Measurements from ENCODE around the gene RNF215.

Gene RNF215

DNA sequence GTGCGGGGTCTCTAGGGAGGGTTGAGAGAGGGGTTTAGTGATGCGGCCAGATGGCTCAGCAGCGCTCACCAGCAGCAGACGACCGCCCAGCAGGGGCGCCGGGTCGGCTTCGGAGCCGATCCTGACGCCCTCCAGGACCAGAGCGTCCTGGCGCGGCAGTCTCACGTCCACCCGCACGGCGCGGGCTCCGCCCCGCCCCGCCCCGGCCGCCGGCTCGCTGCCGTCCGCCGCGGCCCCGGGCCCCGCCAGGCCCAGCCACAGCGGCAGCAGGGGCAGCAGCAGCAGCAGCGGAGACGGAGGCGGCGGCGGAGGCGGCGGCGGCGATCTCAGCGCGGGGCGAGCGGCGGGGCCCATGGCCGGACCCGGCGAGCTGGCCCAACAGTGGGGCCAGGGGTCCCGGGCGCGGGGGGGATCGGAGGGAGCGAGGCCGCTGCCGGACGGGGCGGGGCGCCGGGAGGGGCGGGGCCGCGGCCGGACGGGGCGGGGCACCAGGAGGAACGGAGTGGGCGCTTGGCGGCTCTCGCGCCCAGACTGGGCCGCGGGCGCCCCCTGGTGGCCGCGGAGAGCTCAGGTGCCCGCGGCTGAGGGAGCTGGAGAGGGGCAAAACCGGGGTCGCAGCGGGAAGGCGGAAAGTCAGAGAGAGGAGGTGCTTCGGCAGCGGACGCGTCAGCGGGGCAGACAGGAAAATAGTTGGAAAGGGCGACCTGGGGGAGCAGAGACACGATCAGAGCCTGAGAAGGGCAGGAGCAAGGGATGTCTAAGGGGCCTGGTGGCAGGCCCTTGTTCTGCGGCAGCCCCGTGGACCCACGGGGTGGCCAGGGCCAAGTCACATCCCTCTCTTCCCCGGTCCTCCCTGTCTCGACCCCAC, at the start of gene RNF215:
TSS of gene RNF215 (minus strand) at position 452 of the 868 bp plus-strand sequence. CDS start at position 354, 98 bp downstream.
- DNase-seq = peak; percentile 32

DNA sequence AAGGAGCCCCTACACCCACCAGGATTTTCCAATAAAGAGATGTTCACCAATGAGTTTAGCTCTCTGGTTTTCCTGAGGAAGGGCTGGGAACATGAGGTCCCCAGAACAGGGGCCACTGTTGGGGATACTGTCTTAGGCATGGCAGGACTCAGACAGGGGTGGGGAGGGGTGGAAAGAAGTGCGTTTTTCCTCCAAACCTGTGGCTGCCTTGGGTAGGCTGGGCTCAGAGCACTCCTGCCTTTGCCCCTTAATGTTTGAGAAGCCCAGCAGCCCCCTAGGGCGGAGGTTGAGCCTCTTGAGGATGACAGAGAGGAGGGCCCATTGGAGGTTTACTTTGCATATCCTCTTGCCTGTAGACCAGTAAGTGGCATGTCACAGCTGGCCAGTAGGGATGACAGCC, 49.0 kb upstream of the RNF215 start:
- DNase-seq = no peak

DNA sequence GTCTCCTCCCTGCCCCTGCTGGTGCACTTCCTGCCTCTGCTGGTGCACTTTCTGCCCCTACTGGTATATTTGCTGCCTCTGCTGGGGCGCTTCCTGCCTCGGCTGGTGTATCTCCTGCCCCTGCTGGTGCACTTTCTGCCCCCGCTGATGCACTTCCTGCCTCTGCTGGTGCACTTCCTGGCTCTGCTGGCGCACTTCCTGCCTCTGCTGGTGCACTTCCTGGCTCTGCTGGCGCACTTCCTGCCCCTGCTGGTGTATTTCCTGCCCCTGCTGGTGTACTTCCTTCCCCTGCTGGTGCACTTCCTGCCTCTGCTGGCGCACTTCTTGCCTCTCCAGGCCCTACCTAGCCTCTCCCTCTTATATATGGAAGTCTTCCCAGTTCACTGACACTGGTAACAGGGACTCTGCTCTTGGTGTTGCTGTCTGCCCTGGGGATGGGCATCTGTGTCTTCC, 48.5 kb upstream of the RNF215 start:
- no peak for DNase-seq

DNA sequence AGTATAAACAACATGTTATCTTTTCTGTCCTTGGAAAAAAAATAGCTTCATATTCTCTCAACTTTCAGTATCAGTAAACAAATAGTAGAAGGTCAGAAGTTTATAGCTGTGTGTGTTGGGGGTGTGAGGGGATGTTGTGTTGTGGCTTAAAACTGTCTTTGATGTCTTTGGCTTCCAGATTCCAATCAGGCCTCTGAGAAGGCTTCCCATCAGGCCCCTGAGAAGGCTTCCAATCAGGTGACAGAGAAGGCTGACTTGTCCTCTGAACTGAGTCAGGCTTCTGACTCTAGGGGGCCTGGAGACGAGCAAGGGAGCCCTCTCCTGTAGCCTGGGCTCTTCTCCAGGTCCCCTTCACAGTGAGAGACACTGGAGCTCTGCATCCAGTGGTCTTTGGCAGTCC, 47.6 kb upstream of the RNF215 start:
- DNase-seq = no peak

DNA sequence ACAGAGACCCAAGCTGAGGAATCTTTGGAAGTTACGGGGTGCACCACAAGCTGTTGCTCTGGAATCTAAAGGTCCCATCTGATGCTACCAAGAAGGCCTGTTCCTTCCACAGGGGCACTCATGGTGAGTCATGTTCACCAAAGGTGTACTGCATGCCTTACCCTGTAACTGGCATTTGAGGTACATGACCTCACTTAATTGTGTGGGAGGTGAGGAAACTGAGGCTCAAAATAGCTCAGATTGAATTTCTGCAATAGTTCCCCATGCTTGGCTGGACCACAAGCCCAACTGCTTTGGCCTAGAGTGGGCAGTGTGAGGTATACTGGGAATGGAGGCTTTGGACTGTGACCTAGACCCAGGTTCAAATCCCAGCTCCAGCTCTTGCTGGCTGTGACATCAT, 46.6 kb upstream of the RNF215 start:
- DNase-seq = no peak

DNA sequence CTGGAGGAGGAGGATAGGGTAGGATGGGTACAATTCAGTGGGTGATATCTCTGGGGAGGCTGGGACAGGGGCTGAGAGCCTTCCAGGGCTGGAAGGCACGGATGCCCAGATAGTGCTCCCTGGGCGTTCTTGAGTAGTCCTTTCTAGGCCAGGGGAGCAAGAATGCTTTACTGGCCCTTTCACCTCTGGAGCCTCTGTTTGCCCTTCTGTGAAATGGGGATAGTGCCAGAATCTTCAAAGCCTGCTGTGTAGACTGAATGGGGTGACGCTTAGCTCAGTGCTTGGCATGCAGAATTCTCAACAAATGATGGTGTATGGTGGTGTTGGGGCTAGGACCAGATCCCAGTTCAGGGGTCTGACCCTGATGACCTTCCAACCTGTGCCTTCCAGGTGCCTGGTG, 46.0 kb upstream of the RNF215 start:
- no peak for DNase-seq

DNA sequence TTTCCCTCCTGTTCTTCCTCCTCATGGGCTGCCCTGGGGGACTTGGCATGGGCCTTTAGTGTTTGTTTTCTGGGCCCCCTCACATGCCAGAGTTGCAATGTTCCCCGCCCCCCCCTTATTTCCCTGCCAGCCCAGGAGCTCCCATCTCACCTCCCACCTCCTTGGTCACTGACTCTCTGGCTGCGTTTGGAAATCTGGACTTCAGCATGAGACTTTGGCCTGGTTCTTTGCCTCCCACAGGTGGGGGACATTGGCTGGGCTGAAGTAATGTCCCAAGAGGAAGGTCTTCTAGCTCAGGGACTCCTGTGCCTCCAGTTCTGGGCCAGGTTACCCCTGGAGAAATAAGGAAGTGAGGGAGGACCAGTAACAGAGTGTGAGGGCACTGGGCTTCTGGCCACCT, 45.3 kb upstream of the RNF215 start:
- no peak for DNase-seq

DNA sequence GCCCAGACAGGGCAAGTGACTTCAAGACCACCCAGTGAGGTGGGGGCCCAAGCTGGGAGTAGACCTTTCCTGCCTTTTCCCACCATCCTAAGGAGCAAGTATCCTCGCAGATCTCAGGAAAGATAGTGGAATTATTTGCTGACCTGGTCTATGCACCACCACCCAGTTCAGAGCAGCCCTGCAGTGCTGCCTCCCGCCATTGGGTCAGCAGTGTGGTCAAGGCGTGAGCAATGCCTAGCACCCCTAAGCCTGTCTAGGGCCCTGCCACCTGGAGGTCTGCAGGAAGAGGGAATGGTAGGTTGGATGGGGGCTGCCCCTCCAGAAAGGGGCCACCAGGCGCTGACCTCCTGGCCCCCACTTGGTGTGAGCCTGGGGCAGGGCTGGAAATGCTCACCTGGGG, 44.9 kb upstream of the RNF215 start:
- no peak for DNase-seq

DNA sequence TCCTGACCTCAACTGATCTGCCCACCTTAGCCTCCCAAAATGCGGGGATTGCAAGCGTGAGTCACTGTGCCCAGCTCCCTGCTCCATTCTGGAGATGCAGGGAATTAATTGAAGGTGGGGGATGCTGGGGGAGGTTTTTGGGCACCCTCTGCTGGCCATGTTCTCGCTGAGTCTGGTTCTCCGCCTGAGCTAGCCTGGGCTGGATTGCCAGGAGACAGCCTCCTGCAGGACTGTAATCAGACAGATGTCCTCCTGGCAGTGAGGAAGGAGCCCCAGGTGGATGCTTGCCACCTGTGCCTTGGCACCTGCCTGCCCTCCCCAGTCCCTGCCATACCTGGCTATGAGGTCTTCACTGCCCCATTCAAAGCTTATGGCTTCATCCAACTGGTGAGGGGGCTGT, 43.7 kb upstream of the RNF215 start:
- DNase-seq = no peak

DNA sequence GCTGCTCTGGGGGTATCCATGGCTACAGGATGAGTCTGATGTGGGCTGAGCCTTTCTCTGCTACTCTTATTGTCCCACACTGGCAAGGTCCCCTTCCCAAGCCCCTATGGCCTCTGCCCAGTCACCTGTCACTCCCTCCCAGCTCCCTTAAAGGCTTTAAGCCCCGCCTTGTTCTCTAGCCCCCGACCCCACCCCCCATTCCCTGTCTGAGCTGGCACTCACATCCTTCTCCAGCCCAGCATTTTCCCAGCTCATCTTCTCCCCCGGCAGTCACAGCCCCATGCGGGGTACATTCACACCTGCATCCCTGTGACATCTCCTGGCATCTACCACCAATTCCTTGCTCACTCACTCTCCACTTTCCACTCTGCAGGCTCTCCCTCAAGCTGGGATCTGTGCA, 42.7 kb upstream of the RNF215 start:
- no peak for DNase-seq

DNA sequence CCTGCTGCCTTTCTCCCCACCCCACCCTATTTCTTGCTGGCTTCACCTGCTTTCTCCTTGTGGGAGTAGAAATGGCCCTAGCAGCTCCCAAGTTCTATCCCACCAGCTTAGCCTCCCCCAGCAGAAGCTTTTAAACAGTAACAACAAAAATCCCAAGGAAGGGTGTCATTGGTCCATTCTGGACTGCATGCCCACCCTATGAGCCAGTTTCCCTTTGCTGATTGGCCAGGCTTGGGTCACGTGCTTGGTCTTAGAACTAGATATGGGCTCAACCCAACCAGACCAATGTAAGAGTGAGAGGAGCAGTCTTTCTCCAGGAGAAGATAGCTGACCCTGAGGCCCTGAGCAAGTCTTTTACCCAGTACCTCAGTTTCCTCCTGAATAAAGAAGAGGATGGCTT, 40.7 kb upstream of the RNF215 start:
- DNase-seq = no peak

DNA sequence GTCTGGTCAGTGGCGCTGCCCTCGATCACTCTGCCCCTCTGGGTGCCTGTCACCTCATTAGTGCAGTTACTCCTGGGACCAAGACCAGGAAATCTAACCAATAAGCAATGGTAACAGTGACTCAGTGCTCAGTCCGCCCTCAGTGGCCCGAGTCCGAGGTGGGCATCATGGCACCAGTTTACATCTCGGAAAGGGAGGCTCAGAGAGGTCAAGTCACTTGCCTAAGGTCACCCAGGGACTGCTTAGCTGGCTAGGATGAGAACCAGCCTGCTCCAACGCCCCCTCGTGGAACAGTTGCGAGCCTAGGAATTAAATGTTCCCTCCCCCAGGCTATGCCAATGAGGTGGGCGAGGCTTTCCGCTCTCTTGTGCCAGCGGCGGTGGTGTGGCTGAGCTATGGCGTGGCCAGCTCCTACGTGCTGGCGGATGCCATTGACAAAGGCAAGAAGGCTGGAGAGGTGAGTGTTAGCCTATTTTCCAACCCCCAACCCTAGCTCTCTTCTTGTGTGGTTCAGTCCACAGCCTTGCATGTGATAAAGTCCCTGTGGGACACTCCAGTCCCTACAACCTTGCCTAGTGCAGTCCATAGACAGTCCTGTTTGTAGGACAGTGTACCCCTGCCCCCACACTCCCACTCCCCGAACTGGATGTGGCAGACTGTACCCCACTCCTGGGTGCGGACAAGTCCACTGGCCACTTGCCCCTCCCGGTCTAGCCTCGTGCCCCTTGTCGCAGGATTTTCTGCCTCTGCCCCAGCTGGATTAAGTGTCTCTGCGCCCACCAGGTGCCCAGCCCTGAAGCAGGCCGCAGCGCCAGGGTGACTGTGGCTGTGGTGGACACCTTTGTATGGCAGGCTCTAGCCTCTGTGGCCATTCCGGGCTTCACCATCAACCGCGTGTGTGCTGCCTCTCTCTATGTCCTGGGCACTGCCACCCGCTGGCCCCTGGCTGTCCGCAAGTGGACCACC, 39.5 kb upstream of the RNF215 start:
- DNase-seq = peak; percentile 43

DNA sequence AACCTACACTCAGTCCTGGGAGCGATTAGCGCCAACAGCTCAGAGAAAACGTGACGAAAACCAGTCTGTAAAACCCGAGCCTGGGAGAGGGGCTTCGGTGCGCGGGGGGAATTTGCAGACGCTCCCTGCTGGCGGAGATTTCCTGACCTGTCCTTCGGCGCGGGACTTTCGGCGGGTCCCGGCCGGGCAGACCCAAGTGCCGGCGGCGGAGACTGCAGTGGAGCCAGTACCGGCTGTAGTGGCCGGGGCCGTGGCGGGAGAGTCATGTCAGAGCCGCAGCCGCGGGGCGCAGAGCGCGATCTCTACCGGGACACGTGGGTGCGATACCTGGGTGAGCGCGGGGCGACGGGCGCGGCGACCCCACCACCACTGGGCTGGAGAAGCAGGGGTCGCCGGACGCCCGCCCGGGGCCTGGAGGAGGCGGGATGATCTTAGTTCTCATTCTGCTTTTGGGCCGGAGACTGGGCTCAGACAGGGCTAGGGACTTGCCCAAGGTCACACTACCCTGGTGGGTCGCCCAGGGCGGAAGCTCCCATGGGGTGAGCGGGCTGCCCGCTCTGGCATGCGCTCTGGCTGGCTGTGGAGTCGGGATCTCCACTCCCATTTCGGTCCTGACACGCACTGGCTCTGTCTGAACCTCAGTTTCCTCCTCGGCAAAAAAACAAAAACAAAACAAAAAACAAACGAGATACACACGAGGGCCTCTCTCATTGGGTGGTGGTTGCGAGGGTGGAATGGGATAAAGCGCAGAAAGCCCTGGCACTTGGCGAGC, 38.6 kb upstream of the RNF215 start, which contains the start of gene MTFP1:
TSS of gene MTFP1 (plus strand) at position 153 of the 772 bp plus-strand sequence. CDS start at position 265, 112 bp downstream.
- peak; percentile 43 for DNase-seq

DNA sequence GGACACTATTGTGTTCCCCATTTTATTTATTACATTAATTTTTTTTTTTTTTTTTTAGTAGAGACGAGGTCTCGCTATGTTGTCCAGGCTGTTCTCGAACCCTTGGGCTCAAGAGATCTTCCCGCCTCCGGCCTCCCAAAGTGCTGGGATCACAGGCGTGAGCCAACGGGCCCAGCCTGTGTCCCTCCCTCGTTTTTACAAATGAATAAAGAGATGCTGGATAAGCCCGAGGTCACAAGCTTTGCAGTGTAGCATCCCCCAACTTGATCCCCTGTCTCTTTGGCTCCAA, 38.1 kb upstream of the RNF215 start:
- no peak for DNase-seq

DNA sequence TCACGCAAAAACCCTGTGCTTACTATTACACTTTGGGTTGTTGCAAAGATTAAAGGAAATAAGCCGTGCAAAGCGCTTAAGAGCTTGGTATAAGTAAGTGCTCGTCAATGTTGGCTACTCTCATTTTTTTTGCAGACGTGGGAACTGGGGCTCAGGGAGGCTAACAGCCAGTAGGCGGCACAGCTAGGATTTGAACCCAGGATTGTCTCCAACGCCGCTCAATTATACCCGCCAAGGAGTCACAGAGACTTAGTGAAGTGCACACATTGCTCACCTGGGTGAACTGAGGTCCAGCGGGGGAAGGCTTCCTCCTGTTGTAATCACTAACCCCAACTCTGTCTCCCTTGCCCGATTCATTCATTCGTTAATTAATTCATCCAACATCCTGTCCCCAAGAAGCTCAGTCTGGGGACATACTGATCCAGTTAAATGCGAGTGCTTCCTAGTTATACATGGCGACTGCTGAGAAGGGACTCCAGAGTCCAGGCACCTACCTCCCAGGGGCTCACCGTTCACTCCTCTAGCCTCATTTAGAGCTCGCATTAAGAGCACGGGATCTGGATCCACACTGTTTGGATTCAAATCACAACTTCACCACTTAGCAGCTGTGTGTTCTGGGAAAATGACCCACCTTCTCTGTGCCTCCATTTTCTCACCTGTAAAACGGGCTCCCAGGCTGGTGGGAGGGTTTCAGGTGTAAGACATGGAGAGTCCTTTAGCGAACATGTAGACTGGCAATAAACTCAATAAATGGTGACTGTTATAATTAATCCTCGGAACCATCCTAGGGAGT, 37.5 kb upstream of the RNF215 start:
- no peak for DNase-seq

DNA sequence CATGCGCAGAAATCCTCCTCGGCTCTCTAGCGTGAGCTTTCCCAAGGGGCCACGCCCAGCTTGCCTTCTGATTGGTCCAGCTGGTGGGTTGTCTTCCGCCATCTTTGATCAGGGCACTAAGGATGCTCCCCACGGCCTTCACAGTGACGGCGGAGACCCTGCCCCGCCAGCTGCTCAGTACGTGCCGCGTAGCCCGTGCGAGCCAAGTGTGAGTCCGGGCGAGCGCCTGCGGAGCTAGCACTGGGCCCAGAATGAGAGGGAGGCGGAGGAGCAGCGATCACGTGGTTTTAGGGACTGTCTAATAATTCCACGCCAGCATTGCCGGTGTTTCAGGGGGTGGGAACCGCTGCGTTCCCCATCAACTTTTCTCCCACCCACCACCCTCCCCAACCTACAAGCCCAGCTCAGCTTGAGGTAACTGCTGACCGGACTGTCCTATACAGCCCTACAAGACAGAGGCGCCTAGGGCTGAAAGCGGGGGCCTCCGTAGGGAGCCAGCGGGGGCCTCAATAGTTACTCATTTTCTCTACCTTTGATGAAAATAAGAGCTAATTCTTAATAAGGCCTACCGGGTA, 36.8 kb upstream of the RNF215 start:
- DNase-seq = peak; percentile 98

DNA sequence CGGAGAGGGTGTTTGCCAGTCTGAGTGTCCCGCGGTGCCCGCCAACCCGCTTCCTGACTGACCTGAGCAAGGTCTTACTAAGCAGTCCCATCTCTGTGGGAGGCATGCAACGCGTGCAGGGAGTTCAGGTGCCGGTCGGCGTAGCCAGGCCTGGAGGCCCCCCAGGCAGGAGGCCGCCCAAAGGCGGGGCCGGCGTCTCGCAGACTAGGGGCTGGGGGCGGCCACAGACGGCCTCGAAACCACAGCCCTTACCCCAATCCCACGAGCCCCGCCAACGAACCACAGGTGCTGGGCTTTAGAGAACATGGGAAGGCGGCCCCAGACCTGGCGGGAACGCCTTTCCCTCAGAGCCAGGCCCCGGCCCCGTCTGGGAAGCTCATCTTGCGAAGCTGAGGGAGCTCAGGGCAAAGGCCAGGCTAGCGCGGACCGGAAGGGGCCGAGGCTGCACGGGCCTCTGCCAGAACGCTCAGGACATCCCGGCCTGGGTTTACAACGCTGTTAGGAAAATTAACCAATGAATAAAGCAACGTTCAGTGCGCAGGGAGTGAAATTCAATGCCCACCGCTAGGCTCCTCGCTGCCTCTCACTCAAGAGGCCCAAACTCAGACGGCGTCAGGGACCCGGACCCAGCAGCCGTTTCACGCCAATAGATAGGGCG, 36.2 kb upstream of the RNF215 start:
- no peak for DNase-seq

DNA sequence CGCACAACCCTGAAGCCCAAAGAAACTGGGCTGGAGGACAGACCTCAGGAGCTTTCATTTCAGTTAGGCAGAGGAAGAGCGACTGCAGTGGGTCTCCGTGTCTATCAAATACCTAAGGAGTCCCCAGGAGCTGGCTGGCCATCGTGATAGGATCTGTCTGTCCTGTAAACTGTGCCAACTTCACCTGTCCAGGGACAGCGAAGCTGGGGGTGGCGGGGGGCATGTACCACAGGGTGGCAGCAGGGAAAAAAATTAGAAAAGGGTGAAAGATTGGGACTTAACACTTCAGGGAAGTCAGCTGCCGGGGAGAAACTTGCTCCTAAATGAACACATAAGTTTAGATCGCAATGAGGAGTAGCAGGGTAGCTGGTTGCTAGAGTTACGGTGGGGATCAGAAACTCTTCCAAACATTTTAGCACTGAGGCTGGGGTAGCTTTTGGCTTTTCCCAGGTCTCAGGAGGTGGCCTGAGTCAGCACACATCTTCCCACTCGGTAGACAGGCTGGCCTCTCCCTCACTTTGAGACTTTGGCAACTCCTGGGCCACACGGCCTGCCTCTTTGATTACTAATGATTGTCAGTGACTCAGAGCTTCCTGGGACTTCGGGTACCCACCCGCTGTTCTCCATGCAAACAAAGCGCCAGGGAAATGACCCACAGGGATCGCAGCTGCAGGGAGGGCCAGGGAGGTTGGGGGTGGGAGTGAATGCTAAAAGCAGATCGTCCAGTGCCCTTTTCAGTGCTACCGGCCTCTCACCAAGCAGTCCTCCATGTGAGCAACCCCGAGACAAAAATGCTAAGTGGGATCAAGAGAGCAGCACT, 35.5 kb upstream of the RNF215 start:
- no peak for DNase-seq

DNA sequence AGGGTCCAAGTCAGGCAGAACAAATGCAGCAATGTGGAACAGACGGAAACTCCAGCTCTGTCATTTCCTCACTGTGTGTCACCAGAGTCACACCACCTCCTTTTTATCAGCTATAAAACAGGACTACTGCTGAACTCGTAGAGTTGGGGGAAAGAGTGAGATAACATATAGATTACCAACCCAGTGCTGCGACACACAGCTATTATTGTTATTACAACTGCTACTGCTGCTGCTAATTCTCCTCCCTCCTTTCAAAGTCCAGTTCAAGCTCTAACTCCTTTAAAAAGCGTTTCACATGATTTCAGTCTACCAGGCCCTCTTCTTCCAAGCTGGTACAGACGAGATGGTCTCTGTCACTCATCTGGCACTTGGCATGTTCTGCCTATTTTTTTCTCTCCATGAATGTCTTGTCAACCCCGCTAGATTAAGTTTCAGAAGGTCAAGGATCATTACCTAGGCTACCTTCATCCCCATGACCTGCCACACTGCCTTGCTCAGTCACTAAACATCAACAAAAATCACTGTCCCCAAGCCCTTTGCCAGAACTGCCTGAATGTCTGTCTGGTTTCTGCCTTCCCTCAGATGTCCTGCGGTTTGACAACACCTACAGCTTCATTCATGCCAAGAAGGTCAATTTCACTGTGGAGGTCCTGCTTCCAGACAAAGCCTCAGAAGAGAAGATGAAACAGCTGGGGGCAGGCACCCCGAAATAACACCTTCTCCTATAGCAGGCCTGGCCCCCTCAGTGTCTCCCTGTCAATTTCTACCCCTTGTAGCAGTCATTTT, 34.7 kb upstream of the RNF215 start:
- no peak for DNase-seq
